Measurements from ENCODE around the gene CSNK1G1. TPM values are rescaled to one million over a fixed set of nuclear protein-coding genes. Genes with fewer than 3 reads are reported as not detected.

CSNK1G1 gene
- total and polyA plus RNA-seq, 2 of the 8 experiments (the other 6 are each of a cell fraction or from before 2014, with no cell fraction given): 6.0 to 12.9 TPM

DNA sequence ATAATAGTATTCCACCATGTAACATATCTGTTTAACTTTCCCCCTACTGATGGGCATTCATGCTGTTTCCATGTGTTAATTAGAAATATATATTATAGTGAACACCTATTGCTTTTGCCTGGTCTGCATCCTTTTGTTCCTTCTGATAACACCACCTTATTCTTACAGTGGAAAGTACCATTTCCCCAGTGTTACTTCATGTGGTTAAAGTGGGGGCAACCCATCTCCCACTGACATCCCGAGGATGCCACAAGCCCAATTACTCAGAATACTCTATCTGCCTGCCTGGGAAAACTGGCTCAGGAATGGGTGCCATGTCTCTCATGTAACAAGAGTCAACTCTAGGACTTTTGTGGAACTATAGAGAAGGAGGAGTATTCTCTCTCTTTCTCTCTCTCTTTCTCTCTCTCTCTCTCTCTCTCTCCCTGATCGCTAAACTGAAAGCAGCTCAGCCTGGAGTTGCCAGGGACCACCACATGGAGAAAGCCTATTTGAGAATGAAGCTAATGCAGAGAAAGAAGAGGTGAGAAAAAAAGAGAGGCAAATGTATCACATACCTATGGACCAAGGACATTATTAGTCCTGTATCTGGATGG is 126.7 kb downstream of the CSNK1G1 start:
- H3K27ac ChIP-seq (ENCODE audit: low read depth, low read length): no peak overlapping the region
- H2BK20ac ChIP-seq (ENCODE audit: low read length): no peak overlapping the region
- H3K23me2 ChIP-seq (ENCODE audit: low read depth, low read length): no peaks in the 10 kb centered on the region
- H3K4ac ChIP-seq (replicated peaks; ENCODE audit: insufficient read length, low read depth, low read length): no peak overlapping the region
- no peak overlapping the region for H3K4me2 ChIP-seq (ENCODE audit: insufficient read depth in 1 of 2, low read depth in 2 of 2, low read length in 2 of 2)
- DNase-seq (ENCODE audit: low read depth in 1 of 2, low spot score in 2 of 2) (no peak), FAIRE-seq (no peak)
- ChIA-PET CTCF (ENCODE audit: partially characterized antibody) (interaction anchor here (0.6 to 1.3 kb wide), 3 partner anchors 11 to 458 kb away, joined by 3 read pairs; no protein-coding TSS in a partner anchor), POLR2A (ENCODE audit: partially characterized antibody) (no interaction called here)
- H3K27me3 ChIP-seq (replicated peaks in 1 of 4; ENCODE audit: control insufficient read depth in 3 of 4, extremely low read depth in 1 of 4, insufficient read depth in 3 of 4, low read length in 3 of 4): no peaks in the 10 kb centered on the region
- H3K79me2 ChIP-seq (ENCODE audit: control insufficient read depth in 1 of 2, insufficient read depth in 2 of 2, low read length in 2 of 2): no peaks in the 10 kb centered on the region
- H3K4me3 ChIP-seq (ENCODE audit: extremely low read depth in 1 of 4, insufficient read depth in 2 of 4, low read depth in 3 of 4, low read length in 4 of 4): no peak overlapping the region
- H2BK12ac ChIP-seq (ENCODE audit: low read depth, low read length): no peak overlapping the region
- H4K8ac ChIP-seq (ENCODE audit: extremely low read depth, insufficient read depth, low read length): no peak overlapping the region
- H3K14ac ChIP-seq (ENCODE audit: insufficient read length): no peak overlapping the region
- no peak overlapping the region for H2BK15ac ChIP-seq (ENCODE audit: low read length)
- no peak overlapping the region for H3K18ac ChIP-seq (ENCODE audit: extremely low read depth, low read length)
- H2BK120ac ChIP-seq (replicated peaks; ENCODE audit: low read depth, low read length): no peak overlapping the region
- no peak overlapping the region for H2AFZ ChIP-seq (ENCODE audit: low read length)
- H3K23ac ChIP-seq (ENCODE audit: insufficient read length): no peak overlapping the region
- no peak overlapping the region for H2AK5ac ChIP-seq (ENCODE audit: low read depth, low read length)
- no peaks in the 10 kb centered on the region for H3K36me3 ChIP-seq (ENCODE audit: control insufficient read depth in 2 of 4, insufficient read depth in 4 of 4, low read length in 3 of 4)
- peaks cover 2 to 3% of the 10 kb centered on the region in 2 experiments; a peak in 1 of 4 replicates for H3K9me3 ChIP-seq (ENCODE audit: insufficient read depth in 2 of 2, low read depth in 1 of 2, low read length in 1 of 2)
- no peak overlapping the region for H2BK5ac ChIP-seq (ENCODE audit: low read depth, low read length)
- no peak overlapping the region for H4K91ac ChIP-seq (replicated peaks; ENCODE audit: insufficient read length, low read length)
- H3K56ac ChIP-seq (replicated peaks; ENCODE audit: insufficient read length, low read depth, low read length): no peak overlapping the region
- H3K79me1 ChIP-seq (ENCODE audit: low read depth, low read length): no peaks in the 10 kb centered on the region
- H4K20me1 ChIP-seq (replicated peaks in 1 of 2; ENCODE audit: control insufficient read depth in 1 of 2, insufficient read depth in 2 of 2, low read length in 2 of 2): no peaks in the 10 kb centered on the region
- no peak overlapping the region for H3K9ac ChIP-seq (replicated peaks in 1 of 4; ENCODE audit: extremely low read depth in 1 of 4, low read depth in 3 of 4, low read length in 3 of 4)
- no peaks in the 10 kb centered on the region for H3K4me1 ChIP-seq (replicated peaks in 1 of 4; ENCODE audit: control insufficient read depth in 3 of 4, insufficient read depth in 4 of 4, low read length in 3 of 4)
- TF ChIP-seq KDM4A (IDR thresholded peaks at IDR 0.05; ENCODE audit: low read depth, low read length, severe bottlenecking) (no peak), POU5F1 (IDR thresholded peaks at IDR 0.05; ENCODE audit: low read depth, low read length) (no peak), CEBPB (IDR thresholded peaks at IDR 0.05; ENCODE audit: low read depth, low read length) (no peak), ASH2L (IDR thresholded peaks at IDR 0.05; ENCODE audit: low read length) (no peak)
- TF ChIP-seq, protein P1, sequence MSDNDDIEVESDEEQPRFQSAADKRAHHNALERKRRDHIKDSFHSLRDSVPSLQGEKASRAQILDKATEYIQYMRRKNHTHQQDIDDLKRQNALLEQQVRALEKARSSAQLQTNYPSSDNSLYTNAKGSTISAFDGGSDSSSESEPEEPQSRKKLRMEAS (IDR thresholded peaks at IDR 0.05): no peak
- TF ChIP-seq, protein P2, sequence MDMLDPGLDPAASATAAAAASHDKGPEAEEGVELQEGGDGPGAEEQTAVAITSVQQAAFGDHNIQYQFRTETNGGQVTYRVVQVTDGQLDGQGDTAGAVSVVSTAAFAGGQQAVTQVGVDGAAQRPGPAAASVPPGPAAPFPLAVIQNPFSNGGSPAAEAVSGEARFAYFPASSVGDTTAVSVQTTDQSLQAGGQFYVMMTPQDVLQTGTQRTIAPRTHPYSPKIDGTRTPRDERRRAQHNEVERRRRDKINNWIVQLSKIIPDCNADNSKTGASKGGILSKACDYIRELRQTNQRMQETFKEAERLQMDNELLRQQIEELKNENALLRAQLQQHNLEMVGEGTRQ (IDR thresholded peaks at IDR 0.05; ENCODE audit: low read length): no peak
- H4K5ac ChIP-seq (ENCODE audit: insufficient read length, low read depth, low read length): no peak overlapping the region
- 90% methylated on average over 2 of the region's 2 CpGs; no CpG with 5 or more reads in 1 of the 2 experiments for WGBS, 2 experiments (ENCODE audit: extremely low coverage in 1 of 2, insufficient coverage in 1 of 2, insufficient read length in 1 of 2, insufficient replicate concordance in 2 of 2, low coverage in 1 of 2, low lambda C conversion rate in 2 of 2, missing lambda C conversion rate in 1 of 2)
